Activated naive CD4-positive, alpha-beta T cell treated with anti-CD3 and anti-CD28 coated beads, Interleukin-2, amount 10 ng/mL, durations not matched to agents 7 days and 5 days (primary cell): ENCODE data around the gene TMEM72.

Source experiments
- CTCF ChIA-PET: fragments of 350-600 bp; sonication (Branson Sonifier 250); formaldehyde crosslinking; loops from one replicate; lab custom pipeline; 2021; ENCODE audit warnings: antibody characterized with exemption; lab: Charles Lee
- DNase-seq: peaks from one replicate; pipeline ENCODE4 v3.0.0-alpha.2; 2020
- H3K27ac Mint-ChIP-seq: one replicate; pipeline ENCODE4 v1.8.0; 2021; ENCODE audit warnings: mild to moderate bottlenecking, moderate library complexity, mixed read lengths
- H3K27me3 Mint-ChIP-seq: one replicate; pipeline ENCODE4 v1.8.0; 2021; ENCODE audit warnings: mild to moderate bottlenecking, mixed read lengths
- H3K36me3 Mint-ChIP-seq: one replicate; pipeline ENCODE4 v1.8.0; 2021; ENCODE audit warnings: mixed read lengths
- H3K4me1 Mint-ChIP-seq: one replicate; pipeline ENCODE4 v1.8.0; 2021; ENCODE audit warnings: mixed read lengths
- H3K4me3 Mint-ChIP-seq: one replicate; pipeline ENCODE4 v1.8.0; 2021; ENCODE audit warnings: mild to moderate bottlenecking, moderate library complexity, mixed read lengths
- H3K9me3 Mint-ChIP-seq: one replicate; pipeline ENCODE4 v1.8.0; 2021; ENCODE audit warnings: mixed read lengths

The TMEM72 gene

DNA sequence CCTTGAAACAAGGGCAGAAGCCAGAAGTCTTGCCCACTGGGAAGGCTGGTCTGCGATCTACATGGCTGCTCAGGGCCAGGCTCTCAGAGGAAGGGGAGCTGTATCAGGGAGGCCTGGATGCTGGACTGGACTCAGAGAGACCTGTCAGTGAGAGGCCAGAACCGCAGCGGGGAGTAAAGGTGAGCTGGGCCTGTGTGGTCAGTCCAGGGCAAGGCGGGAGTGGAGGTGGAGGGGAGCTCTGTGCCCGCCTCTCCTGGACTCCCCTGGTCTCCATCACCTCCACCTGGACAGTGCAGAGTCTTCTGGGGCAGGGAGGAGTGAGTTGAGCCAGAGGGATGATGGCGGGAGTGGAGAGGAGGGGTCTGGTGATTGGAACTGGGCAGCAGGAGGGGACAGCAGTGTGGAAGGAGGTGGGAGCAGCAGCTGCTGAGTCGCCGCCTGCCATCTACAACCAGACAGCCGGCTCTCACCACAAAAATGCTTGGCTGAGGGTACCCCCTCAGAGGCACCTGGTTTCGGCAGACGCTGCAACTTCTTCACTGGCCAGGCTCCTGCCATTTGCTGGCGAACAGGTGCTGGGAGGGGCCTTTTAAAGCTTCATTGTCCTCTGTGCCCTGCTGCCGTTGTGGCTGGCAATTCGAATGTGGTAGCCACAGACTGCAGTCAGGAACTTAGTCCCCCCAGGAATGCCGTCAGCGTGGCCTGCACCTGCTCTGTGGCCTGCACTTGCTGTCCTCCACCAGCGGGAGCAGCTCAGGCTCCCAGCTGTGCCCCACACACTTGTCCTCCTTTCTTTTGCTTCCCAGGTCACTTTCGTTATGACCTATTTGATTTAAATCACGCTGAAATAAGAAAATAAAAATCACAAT is 52.0 kb downstream of the TMEM72 start:
- Mint-ChIP-seq H3K36me3 (no peaks in the 10 kb centered on the region), H3K27me3 (peaks cover 13% of the 10 kb centered on the region), H3K27ac (no peak overlapping the region), H3K4me1 (peaks cover 25% of the 10 kb centered on the region), H3K9me3 (no peaks in the 10 kb centered on the region), H3K4me3 (no peak overlapping the region)
- CTCF ChIA-PET: interaction anchor here (1.0 to 2.2 kb wide), 3 partner anchors 10 to 30 kb away, joined by 3 to 11 read pairs (median 4); partner anchors contain the start of gene DEPP1
- DNase-seq: no peak

DNA sequence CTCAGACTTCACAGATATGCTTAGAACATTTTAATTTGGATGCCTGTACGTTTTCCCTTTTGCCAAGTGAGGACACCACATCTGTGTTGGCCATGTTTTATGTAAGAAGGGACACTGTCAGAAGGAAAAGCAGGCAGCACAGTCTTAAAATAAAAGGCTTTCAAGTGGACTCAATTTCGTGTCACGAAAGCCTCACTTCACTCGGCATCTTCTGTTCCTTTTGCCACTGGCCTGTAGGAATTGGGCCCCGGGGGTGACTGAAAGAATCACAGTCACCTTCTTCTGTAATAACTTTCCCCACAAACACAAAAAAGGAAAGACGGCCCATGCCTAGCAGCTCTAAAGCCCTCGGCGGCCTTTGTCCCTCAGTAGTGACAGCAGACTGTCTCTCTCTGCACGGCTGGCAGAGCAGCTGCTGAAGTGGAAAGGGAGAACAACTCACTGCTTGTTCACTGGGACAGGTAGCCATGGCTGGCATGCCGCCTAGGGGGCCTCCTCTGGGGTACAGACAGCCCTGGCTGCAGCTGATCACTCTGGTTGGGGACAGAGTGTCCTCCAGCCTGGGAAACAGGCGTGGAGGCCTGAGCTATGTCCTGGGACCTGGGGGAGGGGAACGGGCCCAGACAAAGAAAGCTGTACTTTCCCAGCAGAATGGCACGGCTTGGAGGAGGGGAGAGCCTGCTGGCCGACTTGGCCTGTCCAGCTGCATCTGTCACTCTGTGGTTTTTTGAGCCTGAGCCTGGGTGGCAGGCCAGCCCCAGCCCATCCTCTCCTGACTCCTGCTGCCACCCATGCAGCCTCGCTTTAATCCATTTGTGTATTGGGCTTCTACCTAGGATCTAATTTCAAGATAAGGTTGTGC is 52.9 kb downstream of the TMEM72 start:
- CTCF ChIA-PET: interaction anchor here (1.0 to 2.3 kb wide), 4 partner anchors 9 to 31 kb away, joined by 3 to 11 read pairs (median 6); partner anchors contain the start of gene DEPP1
- H3K36me3 Mint-ChIP-seq: no peaks in the 10 kb centered on the region
- H3K9me3 Mint-ChIP-seq: no peaks in the 10 kb centered on the region
- H3K27ac Mint-ChIP-seq: no peak overlapping the region
- peaks cover 13% of the 10 kb centered on the region for H3K27me3 Mint-ChIP-seq
- no peak for DNase-seq
- peaks cover 25% of the 10 kb centered on the region for H3K4me1 Mint-ChIP-seq
- no peak overlapping the region for H3K4me3 Mint-ChIP-seq

DNA sequence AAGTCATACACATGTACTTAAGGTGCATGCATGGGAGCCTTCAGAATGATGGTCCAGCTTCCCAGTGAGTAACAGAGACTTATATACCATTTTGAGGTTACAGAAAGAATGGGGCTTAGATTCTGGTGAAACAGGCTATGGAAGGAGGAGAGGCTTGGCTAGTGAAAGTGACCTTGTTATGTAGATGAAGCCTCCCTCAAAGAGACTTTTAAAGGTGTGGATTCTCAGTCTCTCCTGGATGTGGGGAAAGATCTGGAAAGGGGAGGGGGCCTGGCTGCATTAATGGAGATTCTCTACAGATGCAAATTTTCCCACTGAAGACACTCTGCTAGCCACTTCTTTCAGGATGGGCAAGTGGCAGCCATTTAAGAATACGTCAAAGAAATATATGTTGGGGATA is 54.0 kb downstream of the TMEM72 start:
- no peak overlapping the region for H3K4me3 Mint-ChIP-seq
- no peaks in the 10 kb centered on the region for H3K36me3 Mint-ChIP-seq
- H3K27ac Mint-ChIP-seq: no peak overlapping the region
- H3K9me3 Mint-ChIP-seq: no peaks in the 10 kb centered on the region
- H3K4me1 Mint-ChIP-seq: peaks cover 29% of the 10 kb centered on the region
- peaks cover 13% of the 10 kb centered on the region for H3K27me3 Mint-ChIP-seq
- no peak for DNase-seq
- CTCF ChIA-PET: interaction anchor here (1.9 to 2.3 kb wide), 2 partner anchors 11 to 33 kb away, joined by 5 to 9 read pairs; no protein-coding TSS in a partner anchor

DNA sequence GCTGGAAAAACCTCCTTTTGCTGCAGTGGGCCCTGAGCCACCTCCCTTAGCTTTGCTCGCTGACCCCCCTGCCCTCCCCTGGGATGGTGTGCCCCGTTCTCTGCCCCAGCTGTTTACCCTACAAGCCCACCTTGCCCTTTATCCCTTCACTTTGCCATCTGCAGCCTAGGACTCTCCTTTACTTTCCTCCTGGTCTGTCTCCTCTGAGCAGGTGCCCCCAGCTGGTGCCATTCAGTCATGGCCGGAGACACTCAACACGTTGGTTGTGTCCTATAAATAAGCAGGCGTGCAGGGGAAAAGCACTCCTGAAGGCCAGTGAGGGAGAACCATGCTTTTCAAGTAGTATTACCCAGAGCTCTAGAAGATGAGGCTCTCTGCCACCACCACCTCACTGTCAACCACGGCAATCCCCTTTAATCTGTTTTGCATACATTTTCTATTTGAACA is 54.5 kb downstream of the TMEM72 start:
- Mint-ChIP-seq H3K27ac (no peak overlapping the region), H3K4me3 (no peak overlapping the region)
- CTCF ChIA-PET: interaction anchor here (1.0 to 2.3 kb wide), 5 partner anchors 10 to 33 kb away, joined by 3 to 9 read pairs (median 5); no protein-coding TSS in a partner anchor

GRCh38 chr10:44966129-44966815 is 55.1 kb downstream of the TMEM72 start:
- Mint-ChIP-seq H3K27me3 (peaks cover 2% of the 10 kb centered on the region), H3K27ac (no peak overlapping the region), H3K4me1 (peaks cover 29% of the 10 kb centered on the region), H3K9me3 (no peaks in the 10 kb centered on the region), H3K36me3 (no peaks in the 10 kb centered on the region), H3K4me3 (no peak overlapping the region)
- CTCF ChIA-PET: interaction anchor here (0.7 to 2.3 kb wide), 7 partner anchors 9 to 34 kb away, joined by 3 to 9 read pairs (median 5); no protein-coding TSS in a partner anchor
- no peak for DNase-seq

More for the DNA sequence above, 54.5 kb downstream of the TMEM72 start:
- H3K36me3 Mint-ChIP-seq: no peaks in the 10 kb centered on the region
- no peak for DNase-seq
- no peaks in the 10 kb centered on the region for H3K9me3 Mint-ChIP-seq
- H3K27me3 Mint-ChIP-seq: peaks cover 8% of the 10 kb centered on the region
- H3K4me1 Mint-ChIP-seq: peaks cover 29% of the 10 kb centered on the region

- Mint-ChIP-seq H3K9me3 (no peaks in the 10 kb centered on the region), H3K27ac (no peak overlapping the region), H3K4me1 (peaks cover 29% of the 10 kb centered on the region), H3K27me3 (no peaks in the 10 kb centered on the region), H3K4me3 (no peak overlapping the region), H3K36me3 (no peaks in the 10 kb centered on the region)
- CTCF ChIA-PET: interaction anchor here (0.6 to 2.3 kb wide), 9 partner anchors 9 to 34 kb away, joined by 3 to 9 read pairs (median 5); partner anchors contain the start of gene DEPP1
- DNase-seq: no peak
Observed at GRCh38 chr10:44966816-44967509, 55.8 kb downstream of the TMEM72 start.

DNA sequence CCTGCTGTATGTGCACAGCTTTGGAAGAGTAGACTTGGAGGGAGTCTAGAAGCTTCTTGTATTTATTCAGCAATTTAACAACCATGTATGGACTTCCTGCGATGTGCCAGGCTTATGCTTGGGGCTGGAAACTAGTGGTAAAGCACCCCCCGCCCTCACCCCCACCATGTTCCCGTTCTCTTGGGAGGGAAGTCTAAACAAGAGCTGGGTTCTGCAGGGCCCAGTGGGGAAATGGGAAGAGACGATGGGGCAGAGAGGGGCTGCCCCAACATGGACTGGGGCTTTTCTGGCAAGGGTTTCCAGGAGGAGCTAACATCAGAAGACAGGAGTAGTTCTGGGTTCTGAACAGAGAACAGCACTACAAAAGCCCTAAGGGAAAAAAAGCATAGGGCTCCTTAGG is 56.5 kb downstream of the TMEM72 start:
- no peaks in the 10 kb centered on the region for H3K36me3 Mint-ChIP-seq
- CTCF ChIA-PET: interaction anchor here (0.6 to 2.3 kb wide), 7 partner anchors 9 to 35 kb away, joined by 3 to 7 read pairs (median 5); partner anchors contain the start of gene DEPP1
- no peaks in the 10 kb centered on the region for H3K27me3 Mint-ChIP-seq
- H3K4me1 Mint-ChIP-seq: peaks cover 29% of the 10 kb centered on the region
- H3K27ac Mint-ChIP-seq: no peak overlapping the region
- no peak for DNase-seq
- no peak overlapping the region for H3K4me3 Mint-ChIP-seq
- no peaks in the 10 kb centered on the region for H3K9me3 Mint-ChIP-seq

DNA sequence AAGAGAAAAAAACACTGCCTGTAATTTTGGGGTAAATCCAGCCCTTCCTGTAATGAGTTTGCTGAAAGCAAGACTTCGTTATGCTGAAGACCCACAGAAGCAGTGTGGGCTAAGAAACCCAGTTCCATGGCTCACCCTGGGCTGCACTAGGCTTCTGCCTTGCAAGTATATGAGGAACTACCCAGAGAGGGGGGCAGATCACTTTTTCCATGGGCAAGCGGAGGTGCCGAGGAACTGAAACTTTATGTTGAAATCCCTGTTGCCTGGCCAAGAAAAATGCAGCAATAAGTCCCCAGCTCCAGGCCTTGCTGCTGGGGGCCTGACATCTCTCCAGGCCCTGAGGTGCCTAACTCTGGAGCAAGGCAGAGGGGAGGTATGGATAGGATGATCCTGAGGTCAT is 57.0 kb downstream of the TMEM72 start:
- Mint-ChIP-seq H3K4me3 (no peak overlapping the region), H3K27ac (peak overlapping the region; percentile 38), H3K27me3 (no peaks in the 10 kb centered on the region), H3K9me3 (no peaks in the 10 kb centered on the region), H3K4me1 (peaks cover 29% of the 10 kb centered on the region), H3K36me3 (no peaks in the 10 kb centered on the region)
- CTCF ChIA-PET: interaction anchor here (0.8 to 2.2 kb wide), 6 partner anchors 8 to 35 kb away, joined by 3 to 7 read pairs (median 4); partner anchors contain the start of gene DEPP1
- DNase-seq: no peak

- H3K9me3 Mint-ChIP-seq: no peaks in the 10 kb centered on the region
- H3K27ac Mint-ChIP-seq: peak overlapping the region; percentile 12
- peak; percentile 43 for DNase-seq
- H3K36me3 Mint-ChIP-seq: no peaks in the 10 kb centered on the region
- H3K27me3 Mint-ChIP-seq: no peaks in the 10 kb centered on the region
- CTCF ChIA-PET: interaction anchor here (0.8 to 2.2 kb wide), 5 partner anchors 8 to 36 kb away, joined by 3 to 7 read pairs (median 4); no protein-coding TSS in a partner anchor
- peaks cover 34% of the 10 kb centered on the region for H3K4me1 Mint-ChIP-seq
- H3K4me3 Mint-ChIP-seq: no peak overlapping the region
Observed at GRCh38 chr10:44968500-44969400, 57.6 kb downstream of the TMEM72 start.

DNA sequence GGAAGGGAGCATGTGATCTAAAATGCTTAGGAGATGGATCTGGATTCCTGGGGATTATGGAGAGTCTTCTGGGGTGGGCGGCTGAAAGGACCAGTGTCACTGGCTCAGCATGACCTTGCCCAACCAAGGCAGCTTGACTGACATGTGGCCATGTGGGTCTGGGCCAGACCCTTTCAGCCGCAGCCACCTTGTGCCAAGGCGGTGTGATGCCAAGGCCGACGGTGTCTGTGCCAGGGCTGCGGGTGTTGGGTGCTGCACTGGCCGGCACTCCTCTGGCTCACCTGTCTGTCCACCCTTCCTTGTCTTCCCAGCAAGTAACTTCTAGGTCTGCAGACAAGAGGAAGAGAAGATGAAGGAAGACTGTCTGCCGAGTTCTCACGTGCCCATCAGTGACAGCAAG is 58.7 kb downstream of the TMEM72 start:
- Mint-ChIP-seq H3K36me3 (no peaks in the 10 kb centered on the region), H3K4me1 (peaks cover 44% of the 10 kb centered on the region), H3K4me3 (no peak overlapping the region), H3K27me3 (no peaks in the 10 kb centered on the region), H3K9me3 (no peaks in the 10 kb centered on the region), H3K27ac (no peak overlapping the region)
- CTCF ChIA-PET: interaction anchor here (1.1 kb wide), 1 partner anchor 37 kb away, joined by 4 read pairs; no protein-coding TSS in a partner anchor
- DNase-seq: no peak

DNA sequence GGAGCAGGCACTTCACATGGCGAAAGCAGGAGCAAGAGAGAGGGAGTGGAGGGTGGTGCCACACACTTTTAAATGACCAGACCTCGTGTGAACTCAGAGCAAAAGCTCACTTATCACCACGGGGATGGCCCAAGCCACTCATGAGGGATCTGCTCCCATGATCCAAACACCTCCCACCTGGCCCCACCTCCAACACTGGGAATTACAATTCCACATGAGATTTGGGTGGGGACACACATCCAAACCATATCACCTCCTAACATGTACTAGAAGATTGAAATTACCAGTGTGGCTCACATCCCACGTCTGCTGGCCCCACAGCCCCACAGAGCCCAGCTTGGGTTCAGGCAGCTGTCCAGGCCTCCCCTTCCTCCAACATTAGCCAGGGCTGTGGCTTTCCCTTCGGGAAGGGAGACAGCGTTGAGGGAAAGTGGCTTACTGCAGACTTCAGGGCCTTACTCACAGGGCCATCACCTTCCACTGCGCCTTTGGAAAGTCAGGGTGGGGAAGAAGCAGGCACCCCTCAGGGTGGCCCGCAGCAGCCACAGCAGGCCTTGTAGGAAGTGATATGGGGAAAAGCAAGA is 59.8 kb downstream of the TMEM72 start:
- no peak for DNase-seq
- CTCF ChIA-PET: no interaction called here
- H3K4me1 Mint-ChIP-seq: peaks cover 45% of the 10 kb centered on the region
- H3K27ac Mint-ChIP-seq: no peak overlapping the region
- H3K4me3 Mint-ChIP-seq: no peak overlapping the region
- H3K9me3 Mint-ChIP-seq: no peaks in the 10 kb centered on the region
- H3K27me3 Mint-ChIP-seq: no peaks in the 10 kb centered on the region
- no peaks in the 10 kb centered on the region for H3K36me3 Mint-ChIP-seq

- peaks cover 40% of the 10 kb centered on the region for H3K4me1 Mint-ChIP-seq
Observed at GRCh38 chr10:44971434-44971833, 60.3 kb downstream of the TMEM72 start.

More at GRCh38 chr10:44971434-44971833, 60.3 kb downstream of the TMEM72 start:
- H3K9me3 Mint-ChIP-seq: no peaks in the 10 kb centered on the region
- CTCF ChIA-PET: no interaction called here
- no peak overlapping the region for H3K4me3 Mint-ChIP-seq
- no peaks in the 10 kb centered on the region for H3K27me3 Mint-ChIP-seq
- no peak for DNase-seq
- no peaks in the 10 kb centered on the region for H3K36me3 Mint-ChIP-seq
- H3K27ac Mint-ChIP-seq: no peak overlapping the region
